ENCODE results near the gene FGF3.

FGF3 gene

DNA sequence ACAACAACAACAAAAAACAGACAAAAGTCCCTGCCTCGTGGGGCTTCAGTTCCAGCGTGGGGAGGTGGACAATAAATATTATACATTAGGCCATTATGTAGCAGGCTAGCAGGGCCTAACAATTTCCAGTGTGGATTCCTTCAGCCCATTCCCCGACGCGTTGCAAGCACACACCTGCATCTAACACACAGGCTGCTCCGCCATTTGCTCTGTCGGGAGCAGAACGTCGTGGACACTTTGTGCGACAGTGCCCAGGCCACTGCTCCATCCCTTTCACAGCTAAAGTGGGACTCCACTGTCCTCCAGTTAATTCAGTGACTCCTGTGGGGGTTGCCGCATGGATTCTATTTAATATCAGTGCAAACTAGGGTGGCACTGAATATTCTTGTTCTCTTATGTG lies 10.9 kb upstream of the FGF3 start:
- no peaks in the 10 kb centered on the region for H3K36me3 ChIP-seq
- no peaks in the 10 kb centered on the region for H3K27me3 ChIP-seq
- H3K4me3 ChIP-seq (ENCODE audit: low read depth, low read length) = no peak overlapping the region
- no peak for DNase-seq
- H3K9me3 ChIP-seq = no peaks in the 10 kb centered on the region
- no peaks in the 10 kb centered on the region for H3K4me1 ChIP-seq
- TF ChIP-seq, protein P1, sequence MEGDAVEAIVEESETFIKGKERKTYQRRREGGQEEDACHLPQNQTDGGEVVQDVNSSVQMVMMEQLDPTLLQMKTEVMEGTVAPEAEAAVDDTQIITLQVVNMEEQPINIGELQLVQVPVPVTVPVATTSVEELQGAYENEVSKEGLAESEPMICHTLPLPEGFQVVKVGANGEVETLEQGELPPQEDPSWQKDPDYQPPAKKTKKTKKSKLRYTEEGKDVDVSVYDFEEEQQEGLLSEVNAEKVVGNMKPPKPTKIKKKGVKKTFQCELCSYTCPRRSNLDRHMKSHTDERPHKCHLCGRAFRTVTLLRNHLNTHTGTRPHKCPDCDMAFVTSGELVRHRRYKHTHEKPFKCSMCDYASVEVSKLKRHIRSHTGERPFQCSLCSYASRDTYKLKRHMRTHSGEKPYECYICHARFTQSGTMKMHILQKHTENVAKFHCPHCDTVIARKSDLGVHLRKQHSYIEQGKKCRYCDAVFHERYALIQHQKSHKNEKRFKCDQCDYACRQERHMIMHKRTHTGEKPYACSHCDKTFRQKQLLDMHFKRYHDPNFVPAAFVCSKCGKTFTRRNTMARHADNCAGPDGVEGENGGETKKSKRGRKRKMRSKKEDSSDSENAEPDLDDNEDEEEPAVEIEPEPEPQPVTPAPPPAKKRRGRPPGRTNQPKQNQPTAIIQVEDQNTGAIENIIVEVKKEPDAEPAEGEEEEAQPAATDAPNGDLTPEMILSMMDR (IDR thresholded peaks at IDR 0.05; ENCODE audit: low read depth, low read length) = no peak

DNA sequence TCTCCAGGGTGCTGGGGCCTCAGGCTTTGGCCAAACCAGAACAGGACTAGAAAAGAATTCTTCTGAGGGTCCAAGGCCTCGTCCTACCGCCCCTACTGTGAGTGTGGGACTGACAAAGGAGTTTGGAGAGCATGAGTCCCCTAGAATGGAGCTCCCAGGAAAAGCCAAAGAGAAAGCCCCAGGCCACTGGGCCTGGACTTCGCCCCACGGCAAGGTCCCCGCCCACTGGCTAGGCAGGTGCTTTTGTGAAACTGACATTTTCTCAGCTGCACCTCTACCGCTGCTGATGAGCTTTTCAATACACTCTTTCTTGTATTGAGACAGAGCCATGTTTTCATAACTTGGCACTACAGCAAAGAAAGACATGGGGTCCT lies 9.7 kb upstream of the FGF3 start:
- Histone ChIP-seq H3K36me3 (no peaks in the 10 kb centered on the region), H3K4me1 (no peaks in the 10 kb centered on the region), H3K27me3 (no peaks in the 10 kb centered on the region), H3K4me3 (ENCODE audit: low read depth, low read length) (no peak overlapping the region), H3K9me3 (no peaks in the 10 kb centered on the region)
- no peak for DNase-seq
- TF ChIP-seq, protein P1 (IDR thresholded peaks at IDR 0.05; ENCODE audit: low read depth, low read length) = no peak

DNA sequence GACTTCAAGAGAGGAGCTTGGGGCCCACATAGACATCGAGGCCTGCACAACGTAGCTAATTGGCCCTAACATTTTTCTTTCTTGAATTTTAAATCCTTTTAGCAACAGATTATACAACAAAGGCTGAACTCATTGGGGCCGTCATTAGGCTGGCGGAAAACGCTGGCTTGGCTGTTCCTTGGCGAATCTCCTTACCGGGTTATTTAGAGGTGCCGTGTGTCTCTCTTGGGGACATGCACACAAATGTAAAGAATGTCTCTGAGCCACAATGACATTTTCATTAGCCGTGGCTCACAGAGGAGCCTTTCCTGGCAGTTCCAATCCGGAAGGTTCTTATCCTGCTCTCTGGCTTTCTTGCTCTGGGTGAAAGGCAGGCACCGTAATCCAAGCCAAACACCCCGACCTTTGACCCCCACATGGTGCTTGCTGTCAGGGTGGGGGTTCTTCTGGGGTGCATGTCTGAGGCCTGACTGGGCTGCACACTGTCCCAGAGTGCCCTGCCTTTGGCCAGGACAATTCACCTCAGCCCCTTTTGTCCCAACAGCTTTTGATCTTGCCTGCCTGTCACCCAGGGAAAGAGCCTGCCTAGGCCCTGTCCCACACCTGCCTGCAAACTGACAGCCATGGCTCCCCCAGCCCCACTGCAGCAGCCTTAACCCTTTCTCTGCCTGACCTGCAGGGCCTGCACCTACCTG lies 9.2 kb upstream of the FGF3 start:
- DNase-seq = no peak
- H3K36me3 ChIP-seq = no peaks in the 10 kb centered on the region
- no peaks in the 10 kb centered on the region for H3K27me3 ChIP-seq
- TF ChIP-seq, protein P1 (IDR thresholded peaks at IDR 0.05; ENCODE audit: low read depth, low read length) = no peak
- no peak overlapping the region for H3K4me3 ChIP-seq (ENCODE audit: low read depth, low read length)
- no peaks in the 10 kb centered on the region for H3K4me1 ChIP-seq
- H3K9me3 ChIP-seq = no peaks in the 10 kb centered on the region

DNA sequence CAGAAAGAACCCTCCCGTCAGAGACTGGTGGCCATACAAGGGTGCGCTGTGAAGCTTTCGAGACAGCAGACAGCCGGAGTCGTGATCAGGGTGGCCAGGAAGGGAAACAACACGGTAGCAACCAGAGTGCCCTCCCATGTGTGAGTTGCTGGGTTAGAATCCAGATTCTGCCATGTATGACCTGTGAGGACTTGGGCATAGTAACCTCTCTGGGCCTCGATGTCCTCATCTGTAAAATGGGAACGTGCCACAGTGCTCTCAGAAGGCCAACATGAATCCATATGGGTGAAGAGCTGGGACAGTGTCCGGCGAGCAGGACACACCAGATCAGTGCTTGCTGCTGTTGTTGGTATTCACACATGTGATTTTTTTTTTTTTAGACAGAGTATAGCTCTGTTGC lies 7.6 kb upstream of the FGF3 start:
- Histone ChIP-seq H3K4me1 (no peaks in the 10 kb centered on the region), H3K36me3 (no peaks in the 10 kb centered on the region), H3K4me3 (ENCODE audit: low read depth, low read length) (no peak overlapping the region), H3K27me3 (peaks cover 9% of the 10 kb centered on the region), H3K9me3 (no peaks in the 10 kb centered on the region)
- TF ChIP-seq, protein P1 (IDR thresholded peaks at IDR 0.05; ENCODE audit: low read depth, low read length) = no peak
- no peak for DNase-seq

DNA sequence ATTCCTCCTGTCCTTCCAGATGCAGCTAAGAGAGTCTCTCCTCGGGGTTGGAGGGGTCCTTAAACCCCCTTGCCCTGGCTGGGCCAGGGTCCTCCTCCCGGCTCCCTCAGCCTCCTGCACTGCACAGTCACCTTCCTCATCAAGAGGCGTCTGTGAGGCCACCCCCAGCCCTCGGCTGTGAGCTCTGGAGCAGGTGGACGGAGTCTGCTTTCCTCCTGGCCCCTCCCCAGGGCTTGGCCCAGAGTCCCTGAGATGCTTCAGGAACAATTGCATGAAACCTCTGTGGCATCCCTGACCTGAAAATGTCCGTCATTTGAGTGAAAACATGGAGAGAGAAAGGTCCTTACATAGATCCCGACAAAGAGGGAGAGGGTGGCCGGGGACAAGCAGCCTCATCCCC lies 6.7 kb upstream of the FGF3 start:
- TF ChIP-seq, protein P1 (IDR thresholded peaks at IDR 0.05; ENCODE audit: low read depth, low read length) = no peak
- DNase-seq = no peak
- Histone ChIP-seq H3K4me1 (no peaks in the 10 kb centered on the region), H3K4me3 (ENCODE audit: low read depth, low read length) (no peak overlapping the region), H3K9me3 (no peaks in the 10 kb centered on the region), H3K36me3 (no peaks in the 10 kb centered on the region), H3K27me3 (peaks cover 17% of the 10 kb centered on the region)

DNA sequence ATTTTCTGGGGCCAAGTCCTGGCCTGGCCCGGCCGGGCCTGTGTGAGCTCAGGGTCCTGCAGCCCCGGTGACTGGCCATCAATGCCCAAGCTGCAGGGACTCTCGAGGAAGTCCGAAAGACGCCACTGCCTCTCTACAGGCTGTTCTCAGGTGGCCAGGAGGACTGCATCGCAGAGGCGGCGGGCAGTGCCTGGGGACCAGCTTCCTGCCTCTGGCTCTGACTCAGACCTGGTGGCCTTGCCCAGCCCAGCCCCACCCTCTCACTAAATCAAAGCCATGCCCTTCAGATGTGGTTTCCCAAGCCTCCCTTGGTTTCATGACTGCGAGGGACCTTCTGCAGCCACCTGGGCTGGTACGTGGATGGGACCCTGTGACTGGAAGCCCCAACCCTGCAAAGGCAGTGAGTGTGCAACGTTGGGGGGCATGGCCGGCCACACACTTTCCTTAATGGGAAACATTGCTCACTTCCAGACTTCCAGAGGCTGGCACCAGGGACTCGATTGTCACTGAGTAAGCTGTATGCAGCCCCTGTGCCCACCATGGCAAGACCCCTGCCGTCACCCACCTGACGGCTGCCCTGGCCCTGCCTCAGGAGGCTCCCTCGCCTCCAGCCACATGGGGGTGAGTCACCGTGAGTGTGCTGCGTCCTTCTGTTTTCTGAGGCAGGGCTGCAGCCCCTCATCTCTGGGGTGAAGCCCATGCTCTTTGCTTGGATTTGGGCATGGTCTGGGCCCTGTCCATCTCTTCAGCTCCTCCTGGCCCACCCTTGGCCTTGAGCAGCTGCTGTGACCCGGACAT lies 6.0 kb upstream of the FGF3 start:
- no peak overlapping the region for H3K4me3 ChIP-seq (ENCODE audit: low read depth, low read length)
- DNase-seq = no peak
- TF ChIP-seq, protein P1 (IDR thresholded peaks at IDR 0.05; ENCODE audit: low read depth, low read length) = no peak
- no peaks in the 10 kb centered on the region for H3K36me3 ChIP-seq
- no peaks in the 10 kb centered on the region for H3K9me3 ChIP-seq
- peaks cover 24% of the 10 kb centered on the region for H3K27me3 ChIP-seq
- H3K4me1 ChIP-seq = no peaks in the 10 kb centered on the region

Data from BE2C (cell line).